Liver (tissue), 3 donors: ENCODE data around the gene TMEM8B.

Source experiments
- ATF3 ChIP-seq: IDR thresholded peaks from 2 replicates; pipeline ENCODE4 v1.6.1; 2016; ENCODE audit warnings: antibody characterized with exemption
- CTCF ChIP-seq: fragments of 150-350 bp; IDR thresholded peaks from 2 replicates; pipeline ENCODE4 v1.5.1; 2017; ENCODE audit warnings: improper control_type of control experiment, low read depth, low read length; ENCODE audit not compliant: missing input control
- EGR1 ChIP-seq, 2 donors: IDR thresholded peaks; 2 replicates each; pipeline ENCODE4 v1.6.1; 2016 to 2018; ENCODE audit warnings: antibody characterized with exemption in 2 of 2, low read depth in 2 of 2
- JUND ChIP-seq, 2 donors: IDR thresholded peaks; 2 replicates each; pipeline ENCODE4 v1.6.1; 2016; ENCODE audit warnings: antibody characterized with exemption in 2 of 2
- MAX ChIP-seq: IDR thresholded peaks from 2 replicates; pipeline ENCODE4 v1.6.1; 2016; ENCODE audit warnings: antibody characterized with exemption
- NR2F2 ChIP-seq: IDR thresholded peaks from 2 replicates; pipeline ENCODE4 v1.6.1; 2016; ENCODE audit warnings: antibody characterized with exemption
- REST ChIP-seq: IDR thresholded peaks from 2 replicates; pipeline ENCODE4 v1.6.1; 2016; ENCODE audit warnings: antibody characterized with exemption, mild to moderate bottlenecking
- SP1 ChIP-seq: IDR thresholded peaks from 2 replicates; pipeline ENCODE4 v1.6.1; 2018; ENCODE audit warnings: antibody characterized with exemption, mild to moderate bottlenecking
- YY1 ChIP-seq: IDR thresholded peaks from 2 replicates; pipeline ENCODE4 v1.6.1; 2016; ENCODE audit warnings: antibody characterized with exemption, mild to moderate bottlenecking
- ZBTB33 ChIP-seq: IDR thresholded peaks from 2 replicates; pipeline ENCODE4 v1.6.1; 2016; ENCODE audit warnings: antibody characterized with exemption
- donor health status: healthy.
- donor health status: healthy.

GRCh38 chr9:35806101-35806500, 22.9 kb upstream of the TMEM8B start:
- TF ChIP-seq CTCF (no peak), MAX (no peak), EGR1 (IDR thresholded peaks at IDR 0.05; ENCODE audit: low read depth in 2 of 2) (no peak), ATF3 (no peak), SP1 (no peak), NR2F2 (no peak), JUND (IDR thresholded peaks at IDR 0.05) (no peak), YY1 (no peak), REST (no peak), ZBTB33 (no peak)
